Osteocyte (in vitro differentiated cells): ENCODE measurements around the gene RBP3. TPM values are rescaled to one million over a fixed set of nuclear protein-coding genes. Genes with fewer than 3 reads are reported as not detected.

Experiments used
- DNase-seq: peaks from one replicate; pipeline ENCODE4 v3.0.0; 2021; ENCODE audit warnings: mixed read lengths; ENCODE audit not compliant: unreplicated experiment; ENCODE audit errors: extremely low spot score
- H3K27ac Mint-ChIP-seq: one replicate; pipeline ENCODE4 v1.8.0; 2021; ENCODE audit warnings: mild to moderate bottlenecking, mixed read lengths; ENCODE audit not compliant: unreplicated experiment
- H3K27me3 Mint-ChIP-seq: one replicate; pipeline ENCODE4 v1.8.0; 2021; ENCODE audit warnings: mixed read lengths; ENCODE audit not compliant: unreplicated experiment
- H3K36me3 Mint-ChIP-seq: one replicate; pipeline ENCODE4 v1.8.0; 2021; ENCODE audit warnings: mixed read lengths; ENCODE audit not compliant: unreplicated experiment
- H3K4me1 Mint-ChIP-seq: one replicate; pipeline ENCODE4 v1.8.0; 2021; ENCODE audit warnings: mixed read lengths; ENCODE audit not compliant: unreplicated experiment
- H3K4me3 Mint-ChIP-seq: one replicate; pipeline ENCODE4 v1.8.0; 2021; ENCODE audit warnings: mild to moderate bottlenecking, moderate library complexity, mixed read lengths; ENCODE audit not compliant: unreplicated experiment
- H3K9me3 Mint-ChIP-seq: one replicate; pipeline ENCODE4 v1.8.0; 2021; ENCODE audit warnings: mixed read lengths; ENCODE audit not compliant: unreplicated experiment
- total RNA-seq: library from RNA; stranded (reverse); gene quantifications from 2 replicates; pipeline ENCODE4 v1.2.1, GENCODE V29; 2021
- TF ChIP-seq, protein P1 (sequence below): fragments of 200-600 bp; sonication (generic); IDR thresholded peaks from 2 replicates; pipeline ENCODE4 v1.5.0; 2021; ENCODE audit warnings: antibody characterized with exemption, mild to moderate bottlenecking, moderate library complexity

RBP3 gene
- total RNA-seq, 1 donor from 2014 or later, result not detected

DNA sequence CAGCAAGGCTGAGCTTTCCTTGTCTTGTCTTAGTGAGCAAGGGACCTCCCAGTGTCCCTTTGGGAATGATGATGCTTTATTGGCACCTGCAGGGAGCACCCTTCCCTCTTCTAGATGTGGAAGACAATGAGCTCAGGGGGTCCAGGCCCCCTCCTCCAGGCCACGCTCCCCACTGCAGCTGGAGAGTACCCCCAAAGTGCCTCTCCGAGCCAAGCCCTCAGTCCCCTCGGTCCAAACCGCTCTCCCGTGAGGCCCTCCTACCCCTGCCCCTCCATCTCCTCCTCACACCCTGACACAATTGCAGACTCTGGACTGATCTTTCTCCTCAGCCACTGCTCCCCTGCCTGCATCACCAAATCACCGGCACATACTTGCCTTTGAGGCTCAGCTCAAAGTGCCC, 16.7 kb downstream of the RBP3 start:
- H3K27ac Mint-ChIP-seq, result no peak overlapping the region
- TF ChIP-seq, protein P1, sequence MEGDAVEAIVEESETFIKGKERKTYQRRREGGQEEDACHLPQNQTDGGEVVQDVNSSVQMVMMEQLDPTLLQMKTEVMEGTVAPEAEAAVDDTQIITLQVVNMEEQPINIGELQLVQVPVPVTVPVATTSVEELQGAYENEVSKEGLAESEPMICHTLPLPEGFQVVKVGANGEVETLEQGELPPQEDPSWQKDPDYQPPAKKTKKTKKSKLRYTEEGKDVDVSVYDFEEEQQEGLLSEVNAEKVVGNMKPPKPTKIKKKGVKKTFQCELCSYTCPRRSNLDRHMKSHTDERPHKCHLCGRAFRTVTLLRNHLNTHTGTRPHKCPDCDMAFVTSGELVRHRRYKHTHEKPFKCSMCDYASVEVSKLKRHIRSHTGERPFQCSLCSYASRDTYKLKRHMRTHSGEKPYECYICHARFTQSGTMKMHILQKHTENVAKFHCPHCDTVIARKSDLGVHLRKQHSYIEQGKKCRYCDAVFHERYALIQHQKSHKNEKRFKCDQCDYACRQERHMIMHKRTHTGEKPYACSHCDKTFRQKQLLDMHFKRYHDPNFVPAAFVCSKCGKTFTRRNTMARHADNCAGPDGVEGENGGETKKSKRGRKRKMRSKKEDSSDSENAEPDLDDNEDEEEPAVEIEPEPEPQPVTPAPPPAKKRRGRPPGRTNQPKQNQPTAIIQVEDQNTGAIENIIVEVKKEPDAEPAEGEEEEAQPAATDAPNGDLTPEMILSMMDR, result no peak
- H3K4me3 Mint-ChIP-seq, result no peak overlapping the region
- H3K9me3 Mint-ChIP-seq, result no peaks in the 10 kb centered on the region
- H3K4me1 Mint-ChIP-seq, result no peaks in the 10 kb centered on the region
- DNase-seq, result no peak
- H3K36me3 Mint-ChIP-seq, result no peaks in the 10 kb centered on the region
- H3K27me3 Mint-ChIP-seq, result no peaks in the 10 kb centered on the region

DNA sequence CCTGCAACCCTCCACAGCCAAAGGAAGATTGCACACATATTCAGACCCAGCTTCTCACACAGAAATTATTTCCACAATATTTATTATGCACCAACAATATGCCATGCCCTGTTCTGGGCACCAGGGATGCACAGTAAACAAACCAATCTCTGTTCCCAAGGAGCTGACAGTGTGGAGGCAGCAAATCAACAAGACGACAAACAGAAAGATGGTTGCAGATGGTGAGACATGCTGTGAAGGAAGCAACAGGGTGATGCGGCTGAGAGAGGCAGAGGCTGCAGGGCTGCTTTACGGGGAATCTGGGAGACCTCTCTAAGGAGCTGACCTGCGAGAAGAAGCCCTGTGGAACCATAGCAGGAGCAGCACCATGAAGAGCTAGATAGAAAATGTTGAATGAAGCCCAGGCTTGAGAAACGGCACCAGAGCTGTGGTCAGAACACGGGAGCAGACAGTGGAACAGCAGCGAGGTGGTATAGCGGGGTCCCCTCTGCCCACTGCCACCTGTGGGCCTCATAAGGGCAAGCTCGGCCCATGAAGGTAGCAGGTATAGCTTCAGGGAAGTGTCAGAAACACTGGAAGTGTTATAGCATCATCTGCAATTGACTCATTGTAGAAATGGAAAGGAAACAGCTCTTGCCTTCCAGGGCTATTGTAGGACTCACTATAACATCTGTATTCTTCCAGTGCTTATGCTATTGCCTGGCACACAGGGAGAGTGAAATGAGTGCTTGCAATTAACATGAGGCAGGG, 17.4 kb downstream of the RBP3 start:
- TF ChIP-seq, protein P1, result no peak
- no peak overlapping the region for H3K4me3 Mint-ChIP-seq

DNA sequence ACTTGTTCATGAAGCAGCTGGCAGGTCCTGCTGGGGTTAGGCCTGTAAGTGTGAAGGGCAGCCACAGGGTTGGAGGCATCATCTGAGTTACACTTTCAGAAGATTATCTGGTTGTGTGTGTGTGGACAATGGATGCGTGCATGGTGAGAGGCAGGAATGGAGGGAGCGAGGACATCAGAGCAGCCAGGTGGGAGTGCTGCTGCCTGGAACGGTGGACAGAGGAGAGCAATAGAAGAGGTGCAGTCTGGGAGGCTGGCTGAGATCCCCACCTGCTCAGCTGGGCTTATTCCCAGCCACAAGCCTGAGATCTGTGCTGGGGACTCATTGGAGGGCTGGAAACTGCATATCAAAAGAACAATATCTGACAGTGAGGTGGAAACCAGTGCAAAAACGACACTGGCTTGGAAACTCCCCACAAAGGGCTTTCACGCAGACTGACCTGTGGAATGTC, 18.0 kb downstream of the RBP3 start:
- H3K9me3 Mint-ChIP-seq, result no peaks in the 10 kb centered on the region
- DNase-seq, result no peak
- no peaks in the 10 kb centered on the region for H3K27me3 Mint-ChIP-seq
- H3K27ac Mint-ChIP-seq, result no peak overlapping the region
- H3K4me3 Mint-ChIP-seq, result no peak overlapping the region
- peaks cover 3% of the 10 kb centered on the region for H3K4me1 Mint-ChIP-seq
- no peaks in the 10 kb centered on the region for H3K36me3 Mint-ChIP-seq
- TF ChIP-seq, protein P1, result no peak

More for the DNA sequence above, 17.4 kb downstream of the RBP3 start:
- H3K4me1 Mint-ChIP-seq, result no peaks in the 10 kb centered on the region
- H3K27me3 Mint-ChIP-seq, result no peaks in the 10 kb centered on the region
- H3K9me3 Mint-ChIP-seq, result no peaks in the 10 kb centered on the region
- H3K27ac Mint-ChIP-seq, result no peak overlapping the region
- DNase-seq, result no peak
- H3K36me3 Mint-ChIP-seq, result no peaks in the 10 kb centered on the region

DNA sequence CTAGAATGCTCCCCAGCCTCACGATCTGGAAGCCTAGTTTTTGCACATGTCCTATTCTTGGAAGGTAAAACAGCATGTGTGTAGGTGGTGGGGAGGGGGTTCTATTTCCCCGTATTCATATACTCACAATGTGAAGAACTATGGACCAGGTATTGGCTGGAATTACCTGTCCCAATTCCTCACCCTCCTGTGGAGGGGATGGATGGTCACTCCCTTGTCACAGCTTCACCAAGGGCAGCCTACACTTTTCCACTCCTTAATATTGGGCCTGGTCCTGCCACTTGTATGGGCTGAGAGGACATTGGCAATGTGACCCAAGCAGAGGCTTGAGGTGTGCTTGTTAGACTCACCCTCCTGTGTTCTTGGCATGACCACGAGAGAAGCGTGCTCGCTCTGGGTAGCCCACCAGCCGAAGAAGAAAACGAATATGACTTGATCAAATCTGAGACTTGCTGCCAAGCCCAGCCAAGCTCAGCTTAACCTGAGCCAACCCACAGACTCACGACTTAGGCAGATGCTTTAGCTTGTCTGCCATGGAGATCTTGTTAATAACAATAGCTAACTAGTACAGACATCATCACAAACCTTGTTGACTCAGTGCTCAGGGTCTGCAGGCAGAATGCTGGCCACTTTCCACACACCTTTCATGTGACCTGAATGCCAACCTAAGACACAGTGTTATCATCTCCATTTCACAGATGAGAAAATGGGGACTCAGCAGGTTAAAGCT, 18.7 kb downstream of the RBP3 start:
- Mint-ChIP-seq H3K4me1 (peaks cover 5% of the 10 kb centered on the region), H3K27me3 (no peaks in the 10 kb centered on the region), H3K27ac (no peak overlapping the region), H3K9me3 (no peaks in the 10 kb centered on the region), H3K4me3 (no peak overlapping the region), H3K36me3 (no peaks in the 10 kb centered on the region)
- DNase-seq, result no peak
- TF ChIP-seq, protein P1, result no peak

DNA sequence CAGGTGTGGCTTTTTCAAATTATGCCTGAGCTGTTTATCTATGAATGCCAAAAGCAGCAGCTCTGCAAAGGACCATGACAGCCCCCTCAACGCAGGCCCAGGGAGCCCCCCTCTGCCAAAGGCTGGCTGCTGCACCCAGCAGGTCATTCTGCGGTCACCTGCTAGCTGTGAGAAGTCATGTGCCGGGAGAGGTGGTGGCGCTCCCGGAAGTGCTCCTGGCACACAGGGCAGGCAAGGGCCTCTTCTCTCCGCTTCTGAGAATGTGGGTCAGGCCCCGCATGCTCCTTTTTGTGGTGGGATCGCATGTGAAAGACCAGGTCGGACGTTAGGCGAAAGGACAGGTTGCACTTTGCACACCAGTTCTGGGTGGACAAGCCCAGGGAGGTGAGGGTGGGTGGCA, 19.5 kb downstream of the RBP3 start:
- H3K4me3 Mint-ChIP-seq, result no peak overlapping the region
- H3K4me1 Mint-ChIP-seq, result peaks cover 9% of the 10 kb centered on the region
- TF ChIP-seq, protein P1, result no peak
- no peak for DNase-seq
- H3K9me3 Mint-ChIP-seq, result no peaks in the 10 kb centered on the region
- H3K36me3 Mint-ChIP-seq, result no peaks in the 10 kb centered on the region
- H3K27ac Mint-ChIP-seq, result no peak overlapping the region
- H3K27me3 Mint-ChIP-seq, result no peaks in the 10 kb centered on the region
